Panc1 (cell line): ENCODE data around the gene GLIS1. TPM values are rescaled to one million over a fixed set of nuclear protein-coding genes. Genes with fewer than 3 reads are reported as not detected.

ENCODE experiments used
- ATAC-seq: fragments of 200-7000 bp; cut with Tn5 transposase; 2 replicates; pipeline ENCODE4 v1.9.1; 2020; ENCODE audit warnings: mild to moderate bottlenecking, moderate library complexity
- BruUV-seq: library from RNA; stranded (reverse); fragments of 400-500 nt; replicated peaks from 2 replicates; lab custom pipeline; 2021; lab: Mats Ljungman, UMichigan
- CTCF ChIA-PET: fragments of 300-600 bp; sonication (Branson Sonifier 250); formaldehyde crosslinking; loops from one replicate; lab custom pipeline; 2022; ENCODE audit warnings: antibody characterized with exemption; lab: Charles Lee
- POLR2A ChIA-PET: fragments of 300-600 bp; sonication (Branson Sonifier 250); formaldehyde crosslinking; loops from one replicate; lab custom pipeline; 2022; ENCODE audit warnings: antibody characterized with exemption; lab: Charles Lee
- DNase-seq: peaks from one replicate; pipeline ENCODE4 v3.0.0-alpha.2; 2010; ENCODE audit warnings: low read depth, low spot score
- H3K27ac ChIP-seq: 2 replicates; pipeline ENCODE4 v1.5.1; 2011; ENCODE audit warnings: mild to moderate bottlenecking, low read length, inconsistent platforms
- H3K27me3 ChIP-seq: fragments of 200-500 bp; sonication (Bioruptor generic); 2 replicates; pipeline ENCODE4 v1.6.0; 2014; ENCODE audit warnings: low read length, inconsistent platforms; ENCODE audit not compliant: control insufficient read depth, insufficient read depth
- H3K36me3 ChIP-seq: fragments of 200-500 bp; sonication (Bioruptor generic); 2 replicates; pipeline ENCODE4 v1.5.1; 2014; ENCODE audit warnings: inconsistent platforms, mild to moderate bottlenecking, low read length, moderate library complexity; ENCODE audit not compliant: control insufficient read depth, insufficient read depth
- H3K4me1 ChIP-seq: 2 replicates; pipeline ENCODE4 v1.5.1; 2011; ENCODE audit warnings: inconsistent platforms, mild to moderate bottlenecking, low read length, moderate library complexity; ENCODE audit not compliant: control insufficient read depth, insufficient read depth
- H3K4me3 ChIP-seq, 2 experiments: 2 replicates each; pipeline ENCODE4 v1.5.1; 2011 to 2012; ENCODE audit warnings: low read depth in 2 of 2, low read length in 2 of 2, mild to moderate bottlenecking in 2 of 2, inconsistent platforms in 1 of 2, moderate library complexity in 1 of 2
- H3K9me3 ChIP-seq: fragments of 200-500 bp; sonication (Bioruptor generic); 2 replicates; pipeline ENCODE4 v1.5.1; 2014; ENCODE audit warnings: low read depth, mild to moderate bottlenecking, inconsistent platforms, low read length, moderate library complexity; ENCODE audit not compliant: control insufficient read depth, insufficient read depth
- POLR2AphosphoS5 ChIP-seq: IDR thresholded peaks from 2 replicates; pipeline ENCODE4 v1.6.1; 2012; ENCODE audit warnings: mild to moderate bottlenecking, low read depth, low read length, moderate library complexity
- SIN3A ChIP-seq: IDR thresholded peaks from 2 replicates; pipeline ENCODE4 v1.6.1; 2012; ENCODE audit warnings: low read depth, mild to moderate bottlenecking, low read length, moderate library complexity, borderline replicate concordance; ENCODE audit not compliant: insufficient read depth
- TCF7L2 ChIP-seq: IDR thresholded peaks from 2 replicates; pipeline ENCODE4 v1.6.1; 2011; ENCODE audit warnings: mild to moderate bottlenecking, low read depth, low read length, inconsistent platforms
- in situ Hi-C: cut with HindIII; loops from 2 replicates; pipeline ENCODE4 v1.10.0; 2016; ENCODE audit warnings: low sequenced_read_pairs, low pct_unique_long_range_greater_than_20kb
- intact Hi-C: fragments of 100-400 bp; cut with micrococcal nuclease; formaldehyde crosslinking; loops from one replicate; pipeline ENCODE4 v1.10.0; 2022; ENCODE audit not compliant: unreplicated experiment
- total RNA-seq: library from RNA; stranded (reverse); gene quantifications from one replicate; pipeline ENCODE4 v1.2.1, GENCODE V29; 2021; ENCODE audit not compliant: unreplicated experiment
- TF ChIP-seq, protein P1 (sequence below), 2 experiments: IDR thresholded peaks; 2 replicates each; pipeline ENCODE4 v1.6.1; 2011 to 2012; ENCODE audit warnings: low read depth in 2 of 2, control low read depth in 1 of 2, low read length in 1 of 2, mild to moderate bottlenecking in 1 of 2, moderate library complexity in 1 of 2; ENCODE audit not compliant: insufficient read depth in 1 of 2
- TF ChIP-seq, protein P2 (sequence below): fragments of 450-650 bp; IDR thresholded peaks from 2 replicates; pipeline ENCODE4 v1.5.1; 2017; ENCODE audit warnings: mild to moderate bottlenecking

The GLIS1 gene
- total RNA-seq, 1 experiment from 2014 or later, result 0.28 TPM

DNA sequence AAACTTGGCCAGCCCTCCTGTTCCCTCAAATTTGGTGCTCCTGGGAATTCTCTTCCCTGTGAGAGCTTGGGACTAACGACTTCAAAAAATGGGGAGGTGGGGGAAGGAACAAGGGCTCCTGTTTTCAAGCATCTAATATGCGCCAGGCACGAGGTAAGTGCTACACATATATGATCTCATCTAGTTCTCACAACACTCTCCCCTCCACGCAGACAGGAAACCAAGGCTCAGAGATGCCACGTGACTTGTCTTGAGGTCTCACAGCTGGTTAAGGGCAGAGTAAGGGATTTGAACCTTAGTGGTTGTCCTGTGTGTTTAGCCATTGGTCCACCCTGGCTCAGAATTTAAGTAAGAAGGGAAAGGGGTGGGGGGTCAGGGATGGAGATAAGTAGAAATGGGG is 153.8 kb downstream of the GLIS1 start:
- POLR2A ChIA-PET, result no interaction called here
- Histone ChIP-seq H3K27me3 (no peaks in the 10 kb centered on the region; the same call in none of the 2 replicates), H3K9me3 (no peaks in the 10 kb centered on the region), H3K4me1 (no peaks in the 10 kb centered on the region), H3K36me3 (no peaks in the 10 kb centered on the region), H3K27ac (no peak overlapping the region), H3K4me3 (no peak overlapping the region)
- TF ChIP-seq SIN3A, result no peak
- TF ChIP-seq POLR2AphosphoS5, result no peak
- TF ChIP-seq, protein P1, sequence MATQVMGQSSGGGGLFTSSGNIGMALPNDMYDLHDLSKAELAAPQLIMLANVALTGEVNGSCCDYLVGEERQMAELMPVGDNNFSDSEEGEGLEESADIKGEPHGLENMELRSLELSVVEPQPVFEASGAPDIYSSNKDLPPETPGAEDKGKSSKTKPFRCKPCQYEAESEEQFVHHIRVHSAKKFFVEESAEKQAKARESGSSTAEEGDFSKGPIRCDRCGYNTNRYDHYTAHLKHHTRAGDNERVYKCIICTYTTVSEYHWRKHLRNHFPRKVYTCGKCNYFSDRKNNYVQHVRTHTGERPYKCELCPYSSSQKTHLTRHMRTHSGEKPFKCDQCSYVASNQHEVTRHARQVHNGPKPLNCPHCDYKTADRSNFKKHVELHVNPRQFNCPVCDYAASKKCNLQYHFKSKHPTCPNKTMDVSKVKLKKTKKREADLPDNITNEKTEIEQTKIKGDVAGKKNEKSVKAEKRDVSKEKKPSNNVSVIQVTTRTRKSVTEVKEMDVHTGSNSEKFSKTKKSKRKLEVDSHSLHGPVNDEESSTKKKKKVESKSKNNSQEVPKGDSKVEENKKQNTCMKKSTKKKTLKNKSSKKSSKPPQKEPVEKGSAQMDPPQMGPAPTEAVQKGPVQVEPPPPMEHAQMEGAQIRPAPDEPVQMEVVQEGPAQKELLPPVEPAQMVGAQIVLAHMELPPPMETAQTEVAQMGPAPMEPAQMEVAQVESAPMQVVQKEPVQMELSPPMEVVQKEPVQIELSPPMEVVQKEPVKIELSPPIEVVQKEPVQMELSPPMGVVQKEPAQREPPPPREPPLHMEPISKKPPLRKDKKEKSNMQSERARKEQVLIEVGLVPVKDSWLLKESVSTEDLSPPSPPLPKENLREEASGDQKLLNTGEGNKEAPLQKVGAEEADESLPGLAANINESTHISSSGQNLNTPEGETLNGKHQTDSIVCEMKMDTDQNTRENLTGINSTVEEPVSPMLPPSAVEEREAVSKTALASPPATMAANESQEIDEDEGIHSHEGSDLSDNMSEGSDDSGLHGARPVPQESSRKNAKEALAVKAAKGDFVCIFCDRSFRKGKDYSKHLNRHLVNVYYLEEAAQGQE (IDR thresholded peaks at IDR 0.05; ENCODE audit: insufficient read depth in 1 of 2, low read depth in 2 of 2, low read length in 1 of 2), result no peak
- no peak for TF ChIP-seq TCF7L2
- TF ChIP-seq, protein P2, sequence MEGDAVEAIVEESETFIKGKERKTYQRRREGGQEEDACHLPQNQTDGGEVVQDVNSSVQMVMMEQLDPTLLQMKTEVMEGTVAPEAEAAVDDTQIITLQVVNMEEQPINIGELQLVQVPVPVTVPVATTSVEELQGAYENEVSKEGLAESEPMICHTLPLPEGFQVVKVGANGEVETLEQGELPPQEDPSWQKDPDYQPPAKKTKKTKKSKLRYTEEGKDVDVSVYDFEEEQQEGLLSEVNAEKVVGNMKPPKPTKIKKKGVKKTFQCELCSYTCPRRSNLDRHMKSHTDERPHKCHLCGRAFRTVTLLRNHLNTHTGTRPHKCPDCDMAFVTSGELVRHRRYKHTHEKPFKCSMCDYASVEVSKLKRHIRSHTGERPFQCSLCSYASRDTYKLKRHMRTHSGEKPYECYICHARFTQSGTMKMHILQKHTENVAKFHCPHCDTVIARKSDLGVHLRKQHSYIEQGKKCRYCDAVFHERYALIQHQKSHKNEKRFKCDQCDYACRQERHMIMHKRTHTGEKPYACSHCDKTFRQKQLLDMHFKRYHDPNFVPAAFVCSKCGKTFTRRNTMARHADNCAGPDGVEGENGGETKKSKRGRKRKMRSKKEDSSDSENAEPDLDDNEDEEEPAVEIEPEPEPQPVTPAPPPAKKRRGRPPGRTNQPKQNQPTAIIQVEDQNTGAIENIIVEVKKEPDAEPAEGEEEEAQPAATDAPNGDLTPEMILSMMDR, result no peak
- no TSS peak for BruUV-seq
- in situ Hi-C loops (no loop called here), intact Hi-C loops (no loop called here)
- DNase-seq (no peak), ATAC-seq (no peak)
- CTCF ChIA-PET, result interaction anchor here (0.6 kb wide), 1 partner anchor 132 kb away, joined by 3 read pairs; no protein-coding TSS in a partner anchor

DNA sequence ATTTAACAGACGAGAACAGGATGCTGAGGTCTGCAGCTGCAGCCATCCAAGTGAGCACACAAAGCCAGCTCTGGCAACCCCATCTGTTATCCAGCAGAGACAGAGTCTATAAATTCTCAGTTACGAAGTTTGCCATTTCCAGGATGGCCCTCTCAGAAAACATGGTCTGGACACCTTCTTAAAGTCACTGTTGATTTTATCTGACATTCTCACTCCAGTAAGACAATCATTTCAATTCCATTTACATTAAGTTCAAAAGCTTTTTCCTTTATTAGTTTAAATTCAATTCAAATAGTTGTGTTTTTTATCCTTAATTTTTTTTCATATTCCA is 154.2 kb downstream of the GLIS1 start:
- ChIA-PET CTCF (interaction anchor here (0.6 kb wide), 1 partner anchor 132 kb away, joined by 3 read pairs; no protein-coding TSS in a partner anchor), POLR2A (no interaction called here)
- in situ Hi-C loops, result no loop called here
- Histone ChIP-seq H3K27ac (no peak overlapping the region), H3K9me3 (no peaks in the 10 kb centered on the region), H3K27me3 (no peaks in the 10 kb centered on the region; the same call in none of the 2 replicates), H3K36me3 (no peaks in the 10 kb centered on the region), H3K4me1 (no peaks in the 10 kb centered on the region), H3K4me3 (no peak overlapping the region)
- ATAC-seq, result no peak
- no peak for DNase-seq
- intact Hi-C loops, result no loop called here
- no TSS peak for BruUV-seq
- TF ChIP-seq, protein P2, result no peak
- TF ChIP-seq POLR2AphosphoS5, result no peak
- TF ChIP-seq TCF7L2, result no peak
- no peak for TF ChIP-seq SIN3A
- TF ChIP-seq, protein P1 (IDR thresholded peaks at IDR 0.05; ENCODE audit: insufficient read depth in 1 of 2, low read depth in 2 of 2, low read length in 1 of 2), result no peak
